ENCODE data around the gene NRTN. TPM values are rescaled to one million over a fixed set of nuclear protein-coding genes. Genes with fewer than 3 reads are reported as not detected.

NRTN gene
- total and polyA plus RNA-seq, 2 of the 13 experiments (the other 11 are each of a cell fraction or from before 2014, with no cell fraction given): 4.1 to 5.3 TPM

DNA sequence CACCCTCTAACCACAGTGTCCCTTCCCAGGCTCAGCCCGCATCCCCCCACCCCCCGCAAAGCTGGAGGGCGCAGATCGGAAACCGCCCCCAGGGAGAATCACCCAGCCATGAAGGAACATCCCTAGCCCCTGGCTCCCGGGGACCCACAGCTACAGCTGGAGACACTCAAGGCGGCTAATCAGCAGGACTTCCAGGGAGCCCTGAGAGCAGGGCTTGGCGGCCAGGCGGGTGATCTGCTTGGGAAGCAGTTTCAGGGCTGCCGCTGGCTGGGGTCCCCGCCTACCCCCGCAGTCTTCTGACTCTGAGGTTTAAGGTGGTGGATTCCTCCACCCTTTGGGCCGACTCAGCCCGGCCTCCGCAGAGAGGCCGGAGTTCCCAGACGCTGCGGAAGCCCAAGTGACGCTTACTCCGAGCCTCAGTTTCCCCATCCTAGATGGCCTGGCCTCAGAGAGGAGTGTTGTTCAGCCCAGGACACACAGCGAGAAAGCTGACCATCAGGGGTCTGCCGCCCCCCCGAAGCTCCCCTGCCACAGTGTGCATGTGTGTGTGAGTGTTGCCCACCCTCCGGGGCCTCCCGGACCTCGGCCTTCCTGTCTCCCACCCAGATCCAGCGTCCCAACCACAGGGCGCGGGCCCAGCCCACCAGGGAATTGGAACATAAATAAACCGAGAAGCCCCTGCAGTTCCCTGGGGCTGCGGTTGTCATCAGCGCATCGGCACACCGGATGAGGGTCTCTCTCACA is 24.9 kb downstream of the NRTN start (continued):
- TF ChIP-seq, protein P1, sequence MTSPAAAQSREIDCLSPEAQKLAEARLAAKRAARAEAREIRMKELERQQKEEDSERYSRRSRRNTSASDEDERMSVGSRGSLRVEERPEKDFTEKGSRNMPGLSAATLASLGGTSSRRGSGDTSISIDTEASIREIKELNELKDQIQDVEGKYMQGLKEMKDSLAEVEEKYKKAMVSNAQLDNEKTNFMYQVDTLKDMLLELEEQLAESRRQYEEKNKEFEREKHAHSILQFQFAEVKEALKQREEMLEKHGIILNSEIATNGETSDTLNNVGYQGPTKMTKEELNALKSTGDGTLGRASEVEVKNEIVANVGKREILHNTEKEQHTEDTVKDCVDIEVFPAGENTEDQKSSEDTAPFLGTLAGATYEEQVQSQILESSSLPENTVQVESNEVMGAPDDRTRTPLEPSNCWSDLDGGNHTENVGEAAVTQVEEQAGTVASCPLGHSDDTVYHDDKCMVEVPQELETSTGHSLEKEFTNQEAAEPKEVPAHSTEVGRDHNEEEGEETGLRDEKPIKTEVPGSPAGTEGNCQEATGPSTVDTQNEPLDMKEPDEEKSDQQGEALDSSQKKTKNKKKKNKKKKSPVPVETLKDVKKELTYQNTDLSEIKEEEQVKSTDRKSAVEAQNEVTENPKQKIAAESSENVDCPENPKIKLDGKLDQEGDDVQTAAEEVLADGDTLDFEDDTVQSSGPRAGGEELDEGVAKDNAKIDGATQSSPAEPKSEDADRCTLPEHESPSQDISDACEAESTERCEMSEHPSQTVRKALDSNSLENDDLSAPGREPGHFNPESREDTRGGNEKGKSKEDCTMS (CRISPR knock-in tag; conservative IDR thresholded peaks at IDR 0.05): no peak
- TF ChIP-seq AGO2 (optimal IDR thresholded peaks at IDR 0.05; ENCODE audit: low read depth, low read length): peak; percentile 43
- TF ChIP-seq GFI1 (CRISPR knock-in tag; IDR thresholded peaks at IDR 0.05; ENCODE audit: borderline replicate concordance): no peak
- TF ChIP-seq ZFX (CRISPR knock-in tag; IDR thresholded peaks at IDR 0.05; ENCODE audit: low read depth): 0 out of 2 replicates have a peak, but pooled peaks have one; percentile 18
- TF ChIP-seq, protein P2, sequence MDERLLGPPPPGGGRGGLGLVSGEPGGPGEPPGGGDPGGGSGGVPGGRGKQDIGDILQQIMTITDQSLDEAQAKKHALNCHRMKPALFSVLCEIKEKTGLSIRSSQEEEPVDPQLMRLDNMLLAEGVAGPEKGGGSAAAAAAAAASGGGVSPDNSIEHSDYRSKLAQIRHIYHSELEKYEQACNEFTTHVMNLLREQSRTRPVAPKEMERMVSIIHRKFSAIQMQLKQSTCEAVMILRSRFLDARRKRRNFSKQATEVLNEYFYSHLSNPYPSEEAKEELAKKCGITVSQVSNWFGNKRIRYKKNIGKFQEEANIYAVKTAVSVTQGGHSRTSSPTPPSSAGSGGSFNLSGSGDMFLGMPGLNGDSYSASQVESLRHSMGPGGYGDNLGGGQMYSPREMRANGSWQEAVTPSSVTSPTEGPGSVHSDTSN (CRISPR knock-in tag; IDR thresholded peaks at IDR 0.05): no peak
- TF ChIP-seq ATF7 (IDR thresholded peaks at IDR 0.05): no peak
- TF ChIP-seq ATF7 (CRISPR knock-in tag; IDR thresholded peaks at IDR 0.05): no peak
- TF ChIP-seq SSRP1 (CRISPR knock-in tag; IDR thresholded peaks at IDR 0.05): 0 out of 2 replicates have a peak, but pooled peaks have one; percentile 21

DNA sequence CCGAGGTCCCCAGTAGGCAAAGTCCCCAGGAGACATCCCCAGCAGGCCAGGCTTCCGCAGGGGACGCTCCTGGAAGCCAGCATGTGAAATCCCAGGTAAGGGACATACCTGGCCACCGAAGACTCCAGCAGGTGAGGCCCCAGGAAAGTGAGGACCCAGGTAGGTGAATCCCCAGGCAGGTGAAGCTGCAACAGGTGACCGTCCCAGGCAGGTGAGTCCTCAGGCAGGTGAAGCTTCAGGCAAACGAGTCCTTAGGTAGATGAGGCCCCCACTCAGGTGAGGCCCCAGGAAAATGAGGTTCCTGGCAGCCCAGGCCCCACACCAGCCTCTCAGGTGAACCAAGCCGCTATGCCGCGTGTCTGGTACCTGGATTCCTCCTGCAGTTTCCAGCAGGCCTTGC is 26.3 kb downstream of the NRTN start:
- BruUV-seq (replicated peaks): no TSS peak
- H3K9me3 ChIP-seq (ENCODE audit: low read length): no peaks in the 10 kb centered on the region
- peaks cover 0 to 5% of the 10 kb centered on the region in 2 experiments; a peak in 2 of 5 replicates for H3K36me3 ChIP-seq (replicated peaks in 1 of 2; ENCODE audit: control insufficient read depth in 1 of 2, insufficient read depth in 2 of 2, low read length in 2 of 2)
- no peaks in the 10 kb centered on the region; a peak in 1 of 5 replicates for H3K27me3 ChIP-seq (ENCODE audit: control insufficient read depth in 1 of 2, insufficient read depth in 2 of 2, low read length in 2 of 2)
- H3K9ac ChIP-seq (ENCODE audit: insufficient read depth, low read depth, low read length): no peak overlapping the region
- DNase-seq (ENCODE audit: low spot score) (no peak), FAIRE-seq (no peak), ATAC-seq (no peak)
- intact Hi-C loops (cut with micrococcal nuclease; ENCODE audit: unreplicated experiment): no loop called here
- no peak overlapping the region for H3K4me2 ChIP-seq (ENCODE audit: low read depth, low read length)
- no peaks in the 10 kb centered on the region for H4K20me1 ChIP-seq (ENCODE audit: insufficient read depth, low read length)
- H3K4me3 ChIP-seq (replicated peaks in 1 of 3; ENCODE audit: insufficient read depth in 1 of 3, low read depth in 2 of 3, low read length in 3 of 3): no peak overlapping the region
- no peak overlapping the region for H2AFZ ChIP-seq (ENCODE audit: low read length)
- H3K4me1 ChIP-seq (ENCODE audit: insufficient read depth, low read length): peaks cover 54% of the 10 kb centered on the region
- H3K79me2 ChIP-seq (ENCODE audit: insufficient read depth, low read length): peaks cover 14% of the 10 kb centered on the region
- CTCF ChIA-PET (ENCODE audit: low intra/inter-chr PET ratio, low total read pairs): no interaction called here
- WGBS (ENCODE audit: low lambda C conversion rate): 95% methylated on average over 3 of the region's 9 CpGs
- no peak overlapping the region for H3K27ac ChIP-seq (ENCODE audit: extremely low read length, insufficient read depth, low read length)
- POLR2A ChIA-PET: no interaction called here
- in situ Hi-C loops (cut with HindIII; ENCODE audit: extremely low pct_ligation_motif_present, low pct_unique_long_range_greater_than_20kb): no loop called here
- TF ChIP-seq ZNF207 (IDR thresholded peaks at IDR 0.05; ENCODE audit: borderline replicate concordance): no peak
- TF ChIP-seq SP5 (CRISPR knock-in tag; IDR thresholded peaks at IDR 0.05; ENCODE audit: borderline replicate concordance, low read depth): no peak
- no peak for TF ChIP-seq ZNF136 (CRISPR knock-in tag; IDR thresholded peaks at IDR 0.05; ENCODE audit: low read depth)
- TF ChIP-seq NR2C2 (CRISPR knock-in tag; IDR thresholded peaks at IDR 0.05; ENCODE audit: borderline replicate concordance): no peak
- TF ChIP-seq ISX (CRISPR knock-in tag; conservative IDR thresholded peaks at IDR 0.05): no peak
- no peak for TF ChIP-seq ZNF224 (CRISPR knock-in tag; IDR thresholded peaks at IDR 0.05)
- no peak for TF ChIP-seq ZC3H13 (CRISPR knock-in tag; IDR thresholded peaks at IDR 0.05)
- no peak for TF ChIP-seq ZMYM4 (CRISPR knock-in tag; IDR thresholded peaks at IDR 0.05)
- no peak for TF ChIP-seq KDM5A (IDR thresholded peaks at IDR 0.05; ENCODE audit: borderline replicate concordance, low read length)
- no peak for TF ChIP-seq KLF16 (CRISPR knock-in tag; IDR thresholded peaks at IDR 0.05)
- TF ChIP-seq CENPX (CRISPR knock-in tag; IDR thresholded peaks at IDR 0.05): no peak
- no peak for TF ChIP-seq ZNF292 (CRISPR knock-in tag; IDR thresholded peaks at IDR 0.05; ENCODE audit: borderline replicate concordance, low read depth)
- TF ChIP-seq ZNF776 (CRISPR knock-in tag; IDR thresholded peaks at IDR 0.05): no peak
- TF ChIP-seq NR3C1 (CRISPR knock-in tag; IDR thresholded peaks at IDR 0.05): no peak
- TF ChIP-seq HCFC1 (IDR thresholded peaks at IDR 0.05; ENCODE audit: low read depth, low read length): no peak
